NCI-H1694 (cell line): ENCODE results near the gene SLAMF6.
"Not testable (repeated sequence)": the region's sequence is repeated elsewhere in the genome, so short reads cannot be mapped to it uniquely, and the experiment has no call there.

Experiments
- DNase-seq: peaks from one replicate; lab custom pipeline; 2025; lab: John Stamatoyannopoulos, UW

SLAMF6 gene

GRCh38 chr1:160504651-160505050, 18.4 kb downstream of the SLAMF6 start:
- DNase-seq, result no peak

GRCh38 chr1:160503087-160503486, 20.0 kb downstream of the SLAMF6 start:
- no peak for DNase-seq

GRCh38 chr1:160500321-160500990, 22.6 kb downstream of the SLAMF6 start:
- no peak for DNase-seq

GRCh38 chr1:160499631-160500030, 23.4 kb downstream of the SLAMF6 start:
- DNase-seq, result no peak

GRCh38 chr1:160498301-160499065, 24.6 kb downstream of the SLAMF6 start:
- not testable (repeated sequence) for DNase-seq

GRCh38 chr1:160496334-160496733, 26.7 kb downstream of the SLAMF6 start:
- no peak for DNase-seq

GRCh38 chr1:160494620-160495019, 28.4 kb downstream of the SLAMF6 start:
- peak; percentile 96 for DNase-seq

- DNase-seq, result no peak
These were observed 30.4 kb downstream of the SLAMF6 start for GRCh38 chr1:160492617-160493016.

GRCh38 chr1:160491981-160492380, 31.1 kb downstream of the SLAMF6 start:
- DNase-seq, result no peak

GRCh38 chr1:160491017-160491416, 32.0 kb downstream of the SLAMF6 start:
- no peak for DNase-seq

- DNase-seq, result peak; percentile 96
These were observed 33.4 kb downstream of the SLAMF6 start for GRCh38 chr1:160489513-160490261.

- no peak for DNase-seq
These were observed 34.6 kb downstream of the SLAMF6 start for GRCh38 chr1:160488347-160489058.

- DNase-seq, result no peak
These were observed 36.6 kb downstream of the SLAMF6 start for GRCh38 chr1:160486453-160486852.

- no peak for DNase-seq
These were observed 39.4 kb downstream of the SLAMF6 start for GRCh38 chr1:160483505-160484185.

- no peak for DNase-seq
These were observed 41.0 kb downstream of the SLAMF6 start for GRCh38 chr1:160481979-160482596.

- DNase-seq, result not testable (repeated sequence)
These were observed 42.3 kb downstream of the SLAMF6 start for GRCh38 chr1:160480781-160481180.

GRCh38 chr1:160479091-160479490, 44.0 kb downstream of the SLAMF6 start:
- not testable (repeated sequence) for DNase-seq

GRCh38 chr1:160474392-160475242, 48.4 kb downstream of the SLAMF6 start:
- no peak for DNase-seq

- no peak for DNase-seq
These were observed 50.9 kb downstream of the SLAMF6 start for GRCh38 chr1:160472112-160472511.

- no peak for DNase-seq
These were observed 51.8 kb downstream of the SLAMF6 start for GRCh38 chr1:160471253-160471652.
